Stimulated activated CD8-positive, alpha-beta memory T cell treated with anti-CD3 and anti-CD28 coated beads, Interleukin-15, amount 100 ng/mL, for 4 hours (primary cell): Measurements from ENCODE around the gene MAPT.
A peak's percentile ranks its signal among the peaks of the same experiment; 100 is the strongest.

Experiments
- DNase-seq, 2 donors: peaks; one replicate each; pipeline ENCODE4 v3.0.0-alpha.2; 2020; ENCODE audit warnings: low read depth in 2 of 2

Gene MAPT

GRCh38 chr17:45894022-45894784, at the start of gene MAPT:
TSS of gene MAPT (plus strand) at chr17:45894554. CDS start at chr17:45962338, 67,784 bp downstream.
- peak; percentile 64 to 76 for DNase-seq

GRCh38 chr17:45844695-45845375, 49.5 kb upstream of the MAPT start, which contains the start of gene SPPL2C:
TSS of gene SPPL2C (plus strand) at chr17:45844881. CDS start at chr17:45844907, 26 bp downstream.
- no peak for DNase-seq

GRCh38 chr17:45845376-45846185, 48.8 kb upstream of the MAPT start:
- no peak for DNase-seq

GRCh38 chr17:45846223-45846622, 48.1 kb upstream of the MAPT start:
- DNase-seq, result no peak

GRCh38 chr17:45846646-45847045, 47.7 kb upstream of the MAPT start:
- DNase-seq, result no peak

GRCh38 chr17:45847101-45847500, 47.3 kb upstream of the MAPT start:
- no peak for DNase-seq

- DNase-seq, result no peak
These were observed 46.6 kb upstream of the MAPT start for GRCh38 chr17:45847747-45848146.

- no peak for DNase-seq
These were observed 45.9 kb upstream of the MAPT start for GRCh38 chr17:45848405-45848804.

- DNase-seq, result no peak
These were observed 45.4 kb upstream of the MAPT start for GRCh38 chr17:45848868-45849535.

GRCh38 chr17:45849536-45849990, 44.8 kb upstream of the MAPT start:
- DNase-seq, result no peak

GRCh38 chr17:45850011-45850410, 44.3 kb upstream of the MAPT start:
- no peak for DNase-seq

GRCh38 chr17:45850468-45850867, 43.9 kb upstream of the MAPT start:
- no peak for DNase-seq

GRCh38 chr17:45851022-45851421, 43.3 kb upstream of the MAPT start:
- DNase-seq, result no peak

- no peak for DNase-seq
These were observed 42.9 kb upstream of the MAPT start for GRCh38 chr17:45851464-45851863.

- DNase-seq, result no peak
These were observed 42.5 kb upstream of the MAPT start for GRCh38 chr17:45851873-45852272.

GRCh38 chr17:45852535-45853297, 41.6 kb upstream of the MAPT start:
- DNase-seq, result peak in 1 of 2 donors; percentile 36

- DNase-seq, result no peak
These were observed 40.1 kb upstream of the MAPT start for GRCh38 chr17:45854209-45854608.

- DNase-seq, result no peak
These were observed 38.5 kb upstream of the MAPT start for GRCh38 chr17:45855691-45856336.

GRCh38 chr17:45857977-45858708, 36.2 kb upstream of the MAPT start:
- no peak for DNase-seq

GRCh38 chr17:45861165-45861564, 33.2 kb upstream of the MAPT start:
- no peak for DNase-seq
